Neural cell (in vitro differentiated cells): ENCODE measurements around the gene NOC4L. TPM values are rescaled to one million over a fixed set of nuclear protein-coding genes. Genes with fewer than 3 reads are reported as not detected.

Experiments
- H2AFZ ChIP-seq: fragments of 200-600, 300-800 bp; sonication (generic), shearing (Covaris generic); 2 replicates; pipeline ENCODE4 v1.6.0; 2014; ENCODE audit warnings: low read depth, mild to moderate bottlenecking, antibody characterized with exemption, low read length, moderate library complexity
- H3F3A ChIP-seq: fragments of 200-600 bp; shearing (Covaris generic); 2 replicates; pipeline ENCODE4 v1.6.1; 2016; ENCODE audit warnings: mild to moderate bottlenecking, moderate library complexity, mixed read lengths, antibody characterized with exemption, low read length; ENCODE audit not compliant: insufficient read depth, poor library complexity, severe bottlenecking
- H3K27ac ChIP-seq: fragments of 200-600, 300-800 bp; sonication (generic), shearing (Covaris generic); 2 replicates; pipeline ENCODE4 v1.5.1; 2014; ENCODE audit warnings: mild to moderate bottlenecking, low read length, moderate library complexity
- H3K27me3 ChIP-seq: fragments of 300-800, 200-600 bp; sonication (generic), shearing (Covaris generic); 2 replicates; pipeline ENCODE4 v1.6.0; 2014; ENCODE audit warnings: mild to moderate bottlenecking, low read depth, low read length, moderate library complexity; ENCODE audit not compliant: insufficient read depth
- H3K36me3 ChIP-seq: fragments of 300-800, 200-600 bp; sonication (generic), shearing (Covaris generic); 2 replicates; pipeline ENCODE4 v1.5.1; 2014; ENCODE audit warnings: mild to moderate bottlenecking, antibody characterized with exemption, low read length, moderate library complexity; ENCODE audit not compliant: insufficient read depth
- H3K4me2 ChIP-seq: fragments of 300-800, 200-600 bp; sonication (generic), shearing (Covaris generic); 2 replicates; pipeline ENCODE4 v1.6.0; 2014; ENCODE audit warnings: mild to moderate bottlenecking, low read length
- H3K4me3 ChIP-seq: fragments of 300-800, 200-600 bp; sonication (generic), shearing (Covaris generic); 2 replicates; pipeline ENCODE4 v1.5.1; 2014; ENCODE audit warnings: mild to moderate bottlenecking, low read length, moderate library complexity
- H3K79me2 ChIP-seq: fragments of 200-600 bp; shearing (Covaris generic); replicated peaks from 2 replicates; pipeline ENCODE4 v1.6.0; 2014; ENCODE audit warnings: mild to moderate bottlenecking, low read length, moderate library complexity; ENCODE audit not compliant: insufficient read depth
- H3K9ac ChIP-seq: fragments of 300-800, 200-600 bp; sonication (generic), shearing (Covaris generic); 2 replicates; pipeline ENCODE4 v1.6.1; 2016; ENCODE audit warnings: mild to moderate bottlenecking, low read length, mixed read lengths
- H3K9me2 ChIP-seq: fragments of 200-600 bp; shearing (Covaris generic); 2 replicates; pipeline ENCODE4 v1.6.1; 2016; ENCODE audit warnings: mild to moderate bottlenecking, low read length, mixed read lengths; ENCODE audit not compliant: insufficient read depth
- H3K9me3 ChIP-seq: fragments of 200-600, 300-800 bp; sonication (generic), shearing (Covaris generic); 2 replicates; pipeline ENCODE4 v1.6.1; 2016; ENCODE audit warnings: mild to moderate bottlenecking, mixed run types, low read length, moderate library complexity, mixed read lengths
- H4K20me1 ChIP-seq: fragments of 200-600 bp; shearing (Covaris generic); 2 replicates; pipeline ENCODE4 v1.6.1; 2016; ENCODE audit warnings: mild to moderate bottlenecking, mixed run types; ENCODE audit not compliant: insufficient read depth
- CTCF ChIP-seq: fragments of 450-650 bp; IDR thresholded peaks from 2 replicates; pipeline ENCODE4 v1.5.1; 2014; ENCODE audit warnings: antibody characterized with exemption, mild to moderate bottlenecking, moderate library complexity; ENCODE audit not compliant: poor library complexity, severe bottlenecking
- EP300 ChIP-seq: fragments of 450-650 bp; conservative IDR thresholded peaks from 2 replicates; pipeline ENCODE4 v1.6.1; 2014; ENCODE audit warnings: antibody characterized with exemption, mild to moderate bottlenecking, moderate library complexity; ENCODE audit not compliant: poor library complexity, severe bottlenecking
- EZH2 ChIP-seq: fragments of 200-600, 300-800 bp; shearing (Covaris generic), sonication (generic); IDR thresholded peaks from 2 replicates; pipeline ENCODE4 v1.6.1; 2014; ENCODE audit warnings: antibody characterized with exemption, low read length, borderline replicate concordance, mild to moderate bottlenecking; ENCODE audit not compliant: insufficient read depth, poor library complexity, severe bottlenecking
- MXI1 ChIP-seq: fragments of 450-650 bp; conservative IDR thresholded peaks from 2 replicates; pipeline ENCODE4 v1.6.1; 2014; ENCODE audit warnings: antibody characterized with exemption, mild to moderate bottlenecking; ENCODE audit not compliant: poor library complexity, severe bottlenecking
- POLR2AphosphoS5 ChIP-seq: IDR thresholded peaks from 2 replicates; pipeline ENCODE4 v1.6.1; 2012
- RAD21 ChIP-seq: fragments of 450-650 bp; conservative IDR thresholded peaks from 2 replicates; pipeline ENCODE4 v1.6.1; 2014; ENCODE audit warnings: antibody characterized with exemption, mild to moderate bottlenecking, moderate library complexity
- REST ChIP-seq: IDR thresholded peaks from 2 replicates; pipeline ENCODE4 v1.6.1; 2012; ENCODE audit warnings: borderline replicate concordance
- SMC3 ChIP-seq: fragments of 450-650 bp; conservative IDR thresholded peaks from 2 replicates; pipeline ENCODE4 v1.6.1; 2014; ENCODE audit warnings: antibody characterized with exemption, mild to moderate bottlenecking, moderate library complexity; ENCODE audit not compliant: poor library complexity
- TAF1 ChIP-seq: IDR thresholded peaks from 2 replicates; pipeline ENCODE4 v1.6.1; 2012; ENCODE audit warnings: low read depth
- polyA plus RNA-seq: library from polyadenylated mRNA; depleted of rRNA; stranded (reverse); fragments of >200 nt; gene quantifications from 2 replicates; pipeline ENCODE4 v1.2.3, GENCODE V29; 2014

The NOC4L gene
- polyA plus RNA-seq, 1 donor from 2014 or later: 26.9 TPM

- Histone ChIP-seq H3K9me2 (no peaks in the 10 kb centered on the region), H3K27me3 (no peaks in the 10 kb centered on the region)
Measured at GRCh38 chr12:132176920-132177551, 32.8 kb downstream of the NOC4L start.

GRCh38 chr12:132178316-132178715 is 34.1 kb downstream of the NOC4L start:
- Histone ChIP-seq H3K9me3 (no peaks in the 10 kb centered on the region), H3K4me3 (no peak overlapping the region), H3K9ac (no peak overlapping the region), H3K36me3 (no peaks in the 10 kb centered on the region), H3K27me3 (no peaks in the 10 kb centered on the region), H3K79me2 (no peaks in the 10 kb centered on the region), H3K4me2 (no peak overlapping the region), H3K27ac (no peak overlapping the region), H4K20me1 (no peaks in the 10 kb centered on the region), H3K9me2 (no peaks in the 10 kb centered on the region), H2AFZ (no peak overlapping the region), H3F3A (no peaks in the 10 kb centered on the region)
- TF ChIP-seq TAF1 (no peak), SMC3 (no peak), MXI1 (no peak), RAD21 (no peak), REST (no peak), EZH2 (no peak), POLR2AphosphoS5 (no peak), EP300 (no peak), CTCF (no peak)

More at GRCh38 chr12:132176920-132177551, 32.8 kb downstream of the NOC4L start:
- Histone ChIP-seq H3K4me3 (no peak overlapping the region), H4K20me1 (no peaks in the 10 kb centered on the region), H3K36me3 (no peaks in the 10 kb centered on the region), H3K4me2 (no peak overlapping the region), H3K79me2 (no peaks in the 10 kb centered on the region), H3K27ac (no peak overlapping the region), H3K9me3 (no peaks in the 10 kb centered on the region), H2AFZ (no peak overlapping the region), H3K9ac (no peak overlapping the region), H3F3A (no peaks in the 10 kb centered on the region)
- no peak for TF ChIP-seq EZH2
- no peak for TF ChIP-seq EP300
- no peak for TF ChIP-seq TAF1
- TF ChIP-seq SMC3: no peak
